Measurements from ENCODE around the gene HOXC13.

The HOXC13 gene

GRCh38 chr12:53989227-53990113 lies 50.8 kb downstream of the HOXC13 start:
- Mint-ChIP-seq H3K4me1 (peaks cover 83% of the 10 kb centered on the region), H3K27me3 (peaks cover 100% of the 10 kb centered on the region), H3K27ac (no peak overlapping the region), H3K9me3 (no peaks in the 10 kb centered on the region), H3K4me3 (peak overlapping the region; percentile 24 to 46)
- peak; percentile 41 for ATAC-seq
- DNase-seq, result peak in 1 of 2 donors; percentile 35

GRCh38 chr12:53990311-53991076 lies 51.9 kb downstream of the HOXC13 start:
- no peaks in the 10 kb centered on the region for H3K9me3 Mint-ChIP-seq
- no peak for DNase-seq
- no peak overlapping the region for H3K27ac Mint-ChIP-seq
- peaks cover 84% of the 10 kb centered on the region for H3K4me1 Mint-ChIP-seq
- peaks cover 100% of the 10 kb centered on the region for H3K27me3 Mint-ChIP-seq
- H3K4me3 Mint-ChIP-seq, result peak overlapping the region in 1 of 2 donors; percentile 1
- no peak for ATAC-seq

- Mint-ChIP-seq H3K4me1 (peaks cover 84% of the 10 kb centered on the region), H3K27ac (no peak overlapping the region), H3K9me3 (no peaks in the 10 kb centered on the region), H3K27me3 (peaks cover 100% of the 10 kb centered on the region), H3K4me3 (no peak overlapping the region)
- DNase-seq (no peak), ATAC-seq (no peak)
These were observed 52.4 kb downstream of the HOXC13 start for GRCh38 chr12:53991077-53991460.

- peaks cover 84% of the 10 kb centered on the region for H3K4me1 Mint-ChIP-seq
- ATAC-seq (no peak), DNase-seq (no peak)
- no peaks in the 10 kb centered on the region for H3K9me3 Mint-ChIP-seq
- peaks cover 100% of the 10 kb centered on the region for H3K27me3 Mint-ChIP-seq
- no peak overlapping the region for H3K4me3 Mint-ChIP-seq
- no peak overlapping the region for H3K27ac Mint-ChIP-seq
These were observed 53.8 kb downstream of the HOXC13 start for GRCh38 chr12:53992377-53992889.

- H3K27me3 Mint-ChIP-seq, result peaks cover 100% of the 10 kb centered on the region
- peaks cover 85% of the 10 kb centered on the region for H3K4me1 Mint-ChIP-seq
- no peak overlapping the region for H3K27ac Mint-ChIP-seq
- H3K4me3 Mint-ChIP-seq, result peak overlapping the region; percentile 61 to 70
- DNase-seq, result no peak
- H3K9me3 Mint-ChIP-seq, result no peaks in the 10 kb centered on the region
- ATAC-seq, result no peak
These were observed 54.8 kb downstream of the HOXC13 start for GRCh38 chr12:53993162-53994008.

GRCh38 chr12:53994009-53994263 lies 55.3 kb downstream of the HOXC13 start:
- peaks cover 80% of the 10 kb centered on the region for H3K4me1 Mint-ChIP-seq
- H3K27me3 Mint-ChIP-seq, result peaks cover 100% of the 10 kb centered on the region
- ATAC-seq, result no peak
- DNase-seq, result no peak
- H3K9me3 Mint-ChIP-seq, result no peaks in the 10 kb centered on the region
- H3K4me3 Mint-ChIP-seq, result peak overlapping the region; percentile 61 to 70
- H3K27ac Mint-ChIP-seq, result peak overlapping the region in 1 of 2 donors; percentile 23

- Mint-ChIP-seq H3K4me3 (peak overlapping the region; percentile 85 to 87), H3K27me3 (peaks cover 100% of the 10 kb centered on the region), H3K9me3 (no peaks in the 10 kb centered on the region), H3K4me1 (peaks cover 76% of the 10 kb centered on the region), H3K27ac (peak overlapping the region in 1 of 2 donors; percentile 23)
- DNase-seq (no peak), ATAC-seq (no peak)
These were observed 55.8 kb downstream of the HOXC13 start for GRCh38 chr12:53994264-53995001.

GRCh38 chr12:53995002-53995377 lies 56.4 kb downstream of the HOXC13 start:
- DNase-seq, result no peak
- peak; percentile 14 for ATAC-seq

GRCh38 chr12:53995378-53996239 lies 57.0 kb downstream of the HOXC13 start:
- peaks cover 75% of the 10 kb centered on the region for H3K4me1 Mint-ChIP-seq
- H3K4me3 Mint-ChIP-seq, result peak overlapping the region; percentile 85 to 87
- DNase-seq (no peak), ATAC-seq (peak; percentile 47)
- no peaks in the 10 kb centered on the region for H3K9me3 Mint-ChIP-seq
- H3K27me3 Mint-ChIP-seq, result peaks cover 100% of the 10 kb centered on the region
- H3K27ac Mint-ChIP-seq, result peak overlapping the region; percentile 40 to 65

More at GRCh38 chr12:53995002-53995377, 56.4 kb downstream of the HOXC13 start:
- Mint-ChIP-seq H3K9me3 (no peaks in the 10 kb centered on the region), H3K27me3 (peaks cover 100% of the 10 kb centered on the region), H3K4me1 (peaks cover 76% of the 10 kb centered on the region), H3K4me3 (peak overlapping the region; percentile 85 to 87), H3K27ac (no peak overlapping the region)
